WTC11 (cell line): ENCODE results near the gene WNT1. TPM values are rescaled to one million over a fixed set of nuclear protein-coding genes. Genes with fewer than 3 reads are reported as not detected.

Experiments
- ATAC-seq: fragments of 200-7000 bp; cut with Tn5 transposase; 2 replicates; pipeline ENCODE4 v1.10.0; 2021; ENCODE audit warnings: mild to moderate bottlenecking, moderate library complexity
- CTCF ChIA-PET: fragments of 300-600 bp; sonication (Branson Sonifier 250); formaldehyde crosslinking; loops from one replicate; lab custom pipeline; 2021; ENCODE audit warnings: antibody characterized with exemption; lab: Charles Lee
- POLR2A ChIA-PET: fragments of 350-600 bp; sonication (Branson Sonifier 250); formaldehyde crosslinking; loops from one replicate; lab custom pipeline; 2021; ENCODE audit warnings: antibody characterized with exemption; lab: Charles Lee
- DNase-seq: peaks from one replicate; pipeline ENCODE4 v3.0.0; 2021; ENCODE audit warnings: low spot score
- H3K27ac Mint-ChIP-seq: 2 replicates; pipeline ENCODE4 v1.8.0; 2021; ENCODE audit warnings: mixed read lengths
- H3K27me3 Mint-ChIP-seq: 2 replicates; pipeline ENCODE4 v1.8.0; 2021; ENCODE audit warnings: low read depth, mild to moderate bottlenecking, moderate library complexity, mixed read lengths
- H3K36me3 Mint-ChIP-seq: 2 replicates; pipeline ENCODE4 v1.8.0; 2021; ENCODE audit warnings: mixed read lengths
- H3K4me1 Mint-ChIP-seq: 2 replicates; pipeline ENCODE4 v1.8.0; 2022; ENCODE audit warnings: mixed read lengths
- H3K4me3 Mint-ChIP-seq: 2 replicates; pipeline ENCODE4 v1.8.0; 2021; ENCODE audit warnings: mild to moderate bottlenecking, moderate library complexity, mixed read lengths
- H3K9me3 Mint-ChIP-seq: 2 replicates; pipeline ENCODE4 v1.8.0; 2021; ENCODE audit warnings: mixed read lengths
- AFF4 ChIP-seq: sonication (generic); formaldehyde crosslinking; IDR thresholded peaks from 2 replicates; pipeline ENCODE4 v1.8.1; 2023; ENCODE audit warnings: mild to moderate bottlenecking, missing genetic modification reagents, borderline replicate concordance
- ATF1 ChIP-seq: sonication (generic); formaldehyde crosslinking; IDR thresholded peaks from 2 replicates; pipeline ENCODE4 v1.8.1; 2023; ENCODE audit warnings: mild to moderate bottlenecking, moderate library complexity, missing genetic modification reagents
- ATF3 ChIP-seq: sonication (generic); formaldehyde crosslinking; conservative IDR thresholded peaks from 2 replicates; pipeline ENCODE4 v1.8.1; 2022; ENCODE audit warnings: mild to moderate bottlenecking, missing genetic modification reagents
- CREM ChIP-seq: sonication (generic); formaldehyde crosslinking; IDR thresholded peaks from 2 replicates; pipeline ENCODE4 v1.8.1; 2022; ENCODE audit warnings: mild to moderate bottlenecking, missing genetic modification reagents, moderate library complexity
- ERG ChIP-seq: fragments of 250-450 bp; sonication (Bioruptor Pico); IDR thresholded peaks from 2 replicates; pipeline ENCODE4 v1.8.0; 2021; ENCODE audit warnings: mild to moderate bottlenecking
- FOXJ3 ChIP-seq: sonication (generic); formaldehyde crosslinking; IDR thresholded peaks from 2 replicates; pipeline ENCODE4 v1.9.0; 2021; ENCODE audit warnings: missing genetic modification reagents, mild to moderate bottlenecking, borderline replicate concordance
- FOXK1 ChIP-seq: sonication (generic); formaldehyde crosslinking; IDR thresholded peaks from 2 replicates; pipeline ENCODE4 v1.8.0; 2022; ENCODE audit warnings: mild to moderate bottlenecking, moderate library complexity, missing genetic modification reagents
- HMGA2 ChIP-seq: fragments of 250-450 bp; sonication (Bioruptor Pico); IDR thresholded peaks from 2 replicates; pipeline ENCODE4 v1.4.0; 2021; ENCODE audit warnings: mild to moderate bottlenecking, moderate library complexity
- IRF2 ChIP-seq: sonication (generic); formaldehyde crosslinking; IDR thresholded peaks from 2 replicates; pipeline ENCODE4 v1.8.0; 2022; ENCODE audit warnings: low read depth, missing genetic modification reagents, borderline replicate concordance
- KAT7 ChIP-seq: sonication (generic); formaldehyde crosslinking; IDR thresholded peaks from 2 replicates; pipeline ENCODE4 v1.8.1; 2023; ENCODE audit warnings: missing genetic modification reagents, mild to moderate bottlenecking, borderline replicate concordance
- MXD4 ChIP-seq: fragments of 250-450 bp; sonication (Bioruptor Pico); IDR thresholded peaks from 2 replicates; pipeline ENCODE4 v1.8.0; 2021; ENCODE audit warnings: mild to moderate bottlenecking, moderate library complexity, borderline replicate concordance
- USF2 ChIP-seq: sonication (generic); formaldehyde crosslinking; IDR thresholded peaks from 2 replicates; pipeline ENCODE4 v1.8.1; 2023; ENCODE audit warnings: mild to moderate bottlenecking, missing genetic modification reagents, moderate library complexity
- ZBTB21 ChIP-seq: sonication (generic); formaldehyde crosslinking; IDR thresholded peaks from 2 replicates; pipeline ENCODE4 v1.8.1; 2023; ENCODE audit warnings: mild to moderate bottlenecking, missing genetic modification reagents, borderline replicate concordance
- ZNF121 ChIP-seq: sonication (generic); formaldehyde crosslinking; IDR thresholded peaks from 2 replicates; pipeline ENCODE4 v1.8.0; 2023; ENCODE audit warnings: missing genetic modification reagents
- ZNF138 ChIP-seq: sonication (generic); formaldehyde crosslinking; conservative IDR thresholded peaks from 2 replicates; pipeline ENCODE4 v1.8.1; 2022; ENCODE audit warnings: mild to moderate bottlenecking, moderate library complexity, missing genetic modification reagents
- ZNF232 ChIP-seq: sonication (generic); formaldehyde crosslinking; IDR thresholded peaks from 2 replicates; pipeline ENCODE4 v1.8.0; 2022; ENCODE audit warnings: mild to moderate bottlenecking, missing genetic modification reagents
- ZNF425 ChIP-seq: fragments of 250-450 bp; sonication (Bioruptor Pico); conservative IDR thresholded peaks from 2 replicates; pipeline ENCODE4 v1.9.0; 2021; ENCODE audit warnings: mild to moderate bottlenecking
- ZNF671 ChIP-seq: fragments of 250-450 bp; sonication (Bioruptor Pico); IDR thresholded peaks from 2 replicates; pipeline ENCODE4 v1.8.0; 2021; ENCODE audit warnings: mild to moderate bottlenecking
- total RNA-seq: library from RNA; stranded (reverse); gene quantifications from 3 replicates; pipeline ENCODE4 v1.2.3, GENCODE V29; 2021
- TF ChIP-seq, protein P1 (sequence below): sonication (generic); formaldehyde crosslinking; IDR thresholded peaks from 2 replicates; pipeline ENCODE4 v1.8.0; 2022; ENCODE audit warnings: mild to moderate bottlenecking, missing genetic modification reagents
- TF ChIP-seq, protein P2 (sequence below): sonication (generic); formaldehyde crosslinking; conservative IDR thresholded peaks from 2 replicates; pipeline ENCODE4 v1.8.1; 2023; ENCODE audit warnings: mild to moderate bottlenecking, low read depth, missing genetic modification reagents, moderate library complexity

Gene WNT1
- total RNA-seq, 1 experiment from 2014 or later, result not detected

GRCh38 chr12:48937170-48937569, 41.0 kb upstream of the WNT1 start (continued):
- TF ChIP-seq HMGA2, result no peak
- no peak for TF ChIP-seq ZBTB21 (CRISPR knock-in tag)

DNA sequence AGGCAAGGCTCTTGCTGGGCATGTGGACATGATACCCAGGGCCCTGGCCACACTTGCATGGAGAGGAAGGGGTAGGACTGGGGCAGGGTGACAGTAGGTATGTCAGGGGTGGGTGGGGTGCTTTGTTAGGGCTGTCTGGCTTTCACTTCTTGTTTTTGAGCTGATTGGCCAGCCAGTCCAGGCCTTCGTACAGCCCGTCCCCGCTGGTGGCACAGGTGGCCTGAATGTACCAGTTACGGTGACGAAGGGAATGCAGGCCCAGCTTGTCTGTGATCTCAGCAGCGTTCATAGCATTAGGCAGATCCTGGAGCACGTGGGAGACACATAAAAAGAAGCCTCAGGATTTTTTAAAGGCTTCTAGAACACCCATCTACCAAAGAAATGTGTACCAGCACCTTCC, 39.3 kb upstream of the WNT1 start:
- Mint-ChIP-seq H3K27me3 (no peaks in the 10 kb centered on the region), H3K4me1 (no peaks in the 10 kb centered on the region), H3K27ac (no peak overlapping the region), H3K4me3 (no peak overlapping the region), H3K9me3 (no peaks in the 10 kb centered on the region), H3K36me3 (peaks cover 47% of the 10 kb centered on the region)
- TF ChIP-seq, protein P1, sequence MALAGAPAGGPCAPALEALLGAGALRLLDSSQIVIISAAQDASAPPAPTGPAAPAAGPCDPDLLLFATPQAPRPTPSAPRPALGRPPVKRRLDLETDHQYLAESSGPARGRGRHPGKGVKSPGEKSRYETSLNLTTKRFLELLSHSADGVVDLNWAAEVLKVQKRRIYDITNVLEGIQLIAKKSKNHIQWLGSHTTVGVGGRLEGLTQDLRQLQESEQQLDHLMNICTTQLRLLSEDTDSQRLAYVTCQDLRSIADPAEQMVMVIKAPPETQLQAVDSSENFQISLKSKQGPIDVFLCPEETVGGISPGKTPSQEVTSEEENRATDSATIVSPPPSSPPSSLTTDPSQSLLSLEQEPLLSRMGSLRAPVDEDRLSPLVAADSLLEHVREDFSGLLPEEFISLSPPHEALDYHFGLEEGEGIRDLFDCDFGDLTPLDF (CRISPR knock-in tag), result no peak
- TF ChIP-seq CREM (CRISPR knock-in tag) (no peak), ZNF138 (CRISPR knock-in tag) (no peak), ZNF121 (CRISPR knock-in tag) (no peak), FOXK1 (CRISPR knock-in tag) (no peak), ZNF425 (CRISPR knock-in tag) (no peak), ZBTB21 (CRISPR knock-in tag) (no peak), KAT7 (CRISPR knock-in tag) (no peak), ZNF671 (no peak), ATF1 (no peak), MXD4 (no peak), USF2 (no peak), ZNF232 (no peak), ERG (CRISPR knock-in tag) (no peak), ATF3 (CRISPR knock-in tag) (no peak), IRF2 (CRISPR knock-in tag) (no peak), AFF4 (CRISPR knock-in tag) (no peak), FOXJ3 (CRISPR knock-in tag) (no peak)
- TF ChIP-seq, protein P2, sequence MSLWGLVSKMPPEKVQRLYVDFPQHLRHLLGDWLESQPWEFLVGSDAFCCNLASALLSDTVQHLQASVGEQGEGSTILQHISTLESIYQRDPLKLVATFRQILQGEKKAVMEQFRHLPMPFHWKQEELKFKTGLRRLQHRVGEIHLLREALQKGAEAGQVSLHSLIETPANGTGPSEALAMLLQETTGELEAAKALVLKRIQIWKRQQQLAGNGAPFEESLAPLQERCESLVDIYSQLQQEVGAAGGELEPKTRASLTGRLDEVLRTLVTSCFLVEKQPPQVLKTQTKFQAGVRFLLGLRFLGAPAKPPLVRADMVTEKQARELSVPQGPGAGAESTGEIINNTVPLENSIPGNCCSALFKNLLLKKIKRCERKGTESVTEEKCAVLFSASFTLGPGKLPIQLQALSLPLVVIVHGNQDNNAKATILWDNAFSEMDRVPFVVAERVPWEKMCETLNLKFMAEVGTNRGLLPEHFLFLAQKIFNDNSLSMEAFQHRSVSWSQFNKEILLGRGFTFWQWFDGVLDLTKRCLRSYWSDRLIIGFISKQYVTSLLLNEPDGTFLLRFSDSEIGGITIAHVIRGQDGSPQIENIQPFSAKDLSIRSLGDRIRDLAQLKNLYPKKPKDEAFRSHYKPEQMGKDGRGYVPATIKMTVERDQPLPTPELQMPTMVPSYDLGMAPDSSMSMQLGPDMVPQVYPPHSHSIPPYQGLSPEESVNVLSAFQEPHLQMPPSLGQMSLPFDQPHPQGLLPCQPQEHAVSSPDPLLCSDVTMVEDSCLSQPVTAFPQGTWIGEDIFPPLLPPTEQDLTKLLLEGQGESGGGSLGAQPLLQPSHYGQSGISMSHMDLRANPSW, result no peak
- ChIA-PET POLR2A (no interaction called here), CTCF (interaction anchor here (1.3 to 3.7 kb wide), 4 partner anchors 35 to 86 kb away, joined by 3 to 50 read pairs (median 14); partner anchors contain the start of genes DDX23 and WNT1)
- DNase-seq (no peak), ATAC-seq (no peak)
